D721Med (cell line): ENCODE data around the gene USP8.

Source experiments
- DNase-seq: peaks from one replicate; pipeline ENCODE4 v3.0.0; 2011; ENCODE audit warnings: low spot score; ENCODE audit not compliant: insufficient read length
- FAIRE-seq: peaks from 2 replicates; lab custom pipeline; 2011; peaks lifted over from hg19 to GRCh38; lab: Jason Lieb, UNC
- TF ChIP-seq, protein P1 (sequence below): IDR thresholded peaks from 2 replicates; pipeline ENCODE4 v1.5.1; 2012; ENCODE audit warnings: mild to moderate bottlenecking, control low read depth; ENCODE audit not compliant: insufficient read depth; ENCODE audit errors: missing control alignments

USP8 gene

DNA sequence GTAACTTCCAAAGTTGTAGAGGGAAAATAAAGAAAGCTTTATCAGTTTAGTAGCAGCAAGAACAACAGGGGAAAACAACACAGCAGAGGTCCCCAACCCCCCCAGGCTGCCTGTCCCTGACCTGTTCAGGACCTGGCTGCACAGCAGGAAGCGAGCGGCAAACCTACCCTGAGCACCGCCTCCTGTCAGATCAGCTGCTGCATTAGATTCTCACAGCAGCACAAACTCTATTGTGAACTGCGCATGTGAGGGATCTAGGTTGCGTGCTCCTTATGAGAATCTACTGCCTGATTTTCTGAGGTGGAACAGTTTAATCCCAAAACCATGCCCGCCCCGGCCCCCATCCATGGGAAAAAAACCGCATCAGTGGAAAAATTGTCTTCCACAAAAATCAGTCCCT, 81.9 kb downstream of the USP8 start:
- FAIRE-seq, result no peak
- no peak for DNase-seq
- TF ChIP-seq, protein P1, sequence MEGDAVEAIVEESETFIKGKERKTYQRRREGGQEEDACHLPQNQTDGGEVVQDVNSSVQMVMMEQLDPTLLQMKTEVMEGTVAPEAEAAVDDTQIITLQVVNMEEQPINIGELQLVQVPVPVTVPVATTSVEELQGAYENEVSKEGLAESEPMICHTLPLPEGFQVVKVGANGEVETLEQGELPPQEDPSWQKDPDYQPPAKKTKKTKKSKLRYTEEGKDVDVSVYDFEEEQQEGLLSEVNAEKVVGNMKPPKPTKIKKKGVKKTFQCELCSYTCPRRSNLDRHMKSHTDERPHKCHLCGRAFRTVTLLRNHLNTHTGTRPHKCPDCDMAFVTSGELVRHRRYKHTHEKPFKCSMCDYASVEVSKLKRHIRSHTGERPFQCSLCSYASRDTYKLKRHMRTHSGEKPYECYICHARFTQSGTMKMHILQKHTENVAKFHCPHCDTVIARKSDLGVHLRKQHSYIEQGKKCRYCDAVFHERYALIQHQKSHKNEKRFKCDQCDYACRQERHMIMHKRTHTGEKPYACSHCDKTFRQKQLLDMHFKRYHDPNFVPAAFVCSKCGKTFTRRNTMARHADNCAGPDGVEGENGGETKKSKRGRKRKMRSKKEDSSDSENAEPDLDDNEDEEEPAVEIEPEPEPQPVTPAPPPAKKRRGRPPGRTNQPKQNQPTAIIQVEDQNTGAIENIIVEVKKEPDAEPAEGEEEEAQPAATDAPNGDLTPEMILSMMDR, result no peak

DNA sequence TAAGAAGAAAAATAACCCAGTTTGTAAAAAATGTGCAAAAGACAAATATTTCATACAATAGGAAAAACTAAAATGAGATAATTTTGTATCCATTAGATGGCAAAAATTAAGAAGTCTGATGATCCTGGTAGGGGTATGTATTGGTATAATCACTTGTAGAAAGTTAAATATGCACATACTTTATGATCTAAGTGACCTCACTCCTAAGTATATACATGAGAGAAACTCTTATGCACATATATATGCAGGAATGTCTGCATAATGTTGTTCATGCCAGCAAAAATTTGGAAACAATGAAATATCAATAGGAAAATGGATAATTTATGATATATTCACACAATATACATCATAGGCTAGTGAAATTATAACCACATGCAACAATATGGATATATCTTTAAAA, 88.8 kb downstream of the USP8 start:
- FAIRE-seq (no peak), DNase-seq (no peak)
- TF ChIP-seq, protein P1, result no peak

DNA sequence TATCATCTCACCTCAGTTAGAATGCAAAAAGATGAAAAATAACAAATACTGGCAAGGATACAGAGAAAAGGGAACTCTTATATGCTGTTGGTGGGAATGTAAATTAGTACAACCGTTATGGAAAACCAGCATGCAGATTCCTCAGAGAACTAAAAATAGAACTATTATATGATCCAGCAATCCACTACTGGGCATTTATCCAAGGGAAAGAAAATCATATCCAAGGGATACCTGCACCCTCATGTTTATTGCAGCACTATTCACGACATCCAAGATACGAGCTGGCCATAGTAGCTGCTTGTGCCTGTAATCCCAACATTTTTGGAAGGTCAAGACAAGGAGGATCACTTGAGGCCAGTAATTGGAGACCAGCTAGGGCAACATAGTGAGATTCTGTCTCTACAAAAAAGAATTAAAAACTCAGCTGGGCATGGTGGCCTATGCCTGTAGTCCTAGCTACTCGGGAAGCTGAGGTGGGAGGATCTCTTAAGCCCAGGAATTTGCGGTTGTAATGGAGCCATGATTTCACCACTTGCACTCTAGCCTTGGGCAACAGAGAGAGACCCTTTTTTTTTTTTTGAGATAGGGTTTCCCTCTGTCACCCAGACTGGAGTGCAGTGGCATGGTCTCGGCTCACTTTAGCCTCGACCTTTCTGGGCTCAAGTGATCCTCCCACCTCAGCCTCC, 95.7 kb downstream of the USP8 start:
- no peak for FAIRE-seq
- DNase-seq, result no peak
- TF ChIP-seq, protein P1, result no peak

DNA sequence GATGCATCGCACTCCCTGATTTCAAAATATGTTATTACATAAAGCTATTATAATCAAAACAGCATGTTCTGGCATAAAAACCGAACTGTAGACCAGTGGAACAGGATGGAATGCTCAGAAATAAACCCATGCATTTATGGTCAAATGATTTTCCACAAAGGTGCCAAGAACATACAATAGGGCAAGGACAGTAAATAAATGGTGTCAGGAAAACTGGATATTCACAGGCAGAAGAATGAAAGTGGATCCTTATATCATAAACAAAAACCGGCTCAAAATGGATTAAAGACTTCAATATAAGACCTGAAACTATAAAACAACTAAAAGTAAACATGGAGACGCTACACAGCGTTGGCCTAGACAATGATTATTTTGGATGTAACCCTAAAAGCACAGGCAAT, 99.6 kb downstream of the USP8 start:
- FAIRE-seq (no peak), DNase-seq (no peak)

DNA sequence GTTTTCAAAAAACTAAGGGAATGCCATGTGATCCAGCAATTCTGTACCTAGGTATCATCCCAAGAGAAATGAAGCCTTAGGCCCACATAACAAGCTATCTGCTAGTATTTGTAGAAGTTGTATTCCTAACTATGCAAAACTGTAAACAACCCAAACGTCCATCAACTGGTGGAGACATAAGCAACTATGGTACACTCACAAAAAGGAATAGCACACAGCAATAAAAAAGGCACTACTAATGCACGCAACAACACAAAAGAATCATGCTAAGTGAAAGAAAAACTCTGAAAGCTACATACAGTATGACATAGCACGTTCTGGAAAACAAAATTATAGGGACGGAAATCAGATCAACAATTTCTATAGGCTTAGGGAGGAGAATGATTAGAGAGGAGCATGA, 107.0 kb downstream of the USP8 start:
- FAIRE-seq (no peak), DNase-seq (no peak)
- TF ChIP-seq, protein P1, result no peak

More for the DNA sequence above, 99.6 kb downstream of the USP8 start:
- TF ChIP-seq, protein P1, result no peak

DNA sequence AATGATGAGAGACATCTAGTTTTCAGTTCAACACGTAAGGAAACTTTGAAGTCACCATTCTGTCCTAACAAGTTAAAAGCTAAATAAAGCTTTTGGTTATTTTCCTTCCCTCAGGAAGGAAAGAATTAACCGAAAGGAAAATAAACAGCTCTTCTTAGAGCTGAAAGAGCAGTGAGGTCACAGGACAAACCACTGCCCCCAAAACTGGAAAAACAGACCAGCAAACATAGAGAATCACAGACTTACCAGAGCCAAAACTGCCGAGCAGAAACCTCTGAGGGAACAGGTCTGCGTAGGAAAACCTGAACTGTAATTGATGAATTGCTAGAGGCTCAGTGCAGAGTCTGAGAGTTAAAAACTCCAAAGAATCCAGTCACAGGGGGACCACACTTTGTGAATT, 107.6 kb downstream of the USP8 start:
- DNase-seq, result no peak
- FAIRE-seq, result no peak
- TF ChIP-seq, protein P1, result no peak

DNA sequence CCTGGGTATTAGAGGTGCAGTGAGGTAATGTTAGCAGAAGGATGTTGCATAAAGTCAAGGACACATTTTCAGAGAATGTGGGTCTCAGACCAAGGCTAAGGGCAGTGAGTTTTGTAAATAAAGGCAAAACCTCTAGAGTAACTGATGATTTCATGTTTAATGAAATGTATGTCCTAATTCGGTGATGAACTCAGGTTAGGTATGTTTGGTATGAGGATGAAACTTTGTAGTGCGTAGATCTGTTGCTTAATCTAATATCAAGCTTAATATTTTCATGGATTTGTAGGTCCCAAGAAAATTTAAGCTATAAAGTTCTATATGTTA, 118.6 kb downstream of the USP8 start:
- TF ChIP-seq, protein P1, result no peak
- no peak for FAIRE-seq
- DNase-seq, result no peak
